DOHH2 (cell line): ENCODE measurements around the gene ANKRD33.

Source experiments
- CTCF ChIP-seq: fragments of 200-600 bp; sonication (generic); IDR thresholded peaks from one replicate; pipeline ENCODE4 v1.5.1; 2014; ENCODE audit warnings: antibody characterized with exemption, mild to moderate bottlenecking, low read depth, low read length; ENCODE audit not compliant: poor library complexity, severe bottlenecking
- EZH2phosphoT487 ChIP-seq: fragments of 200-600 bp; sonication (generic); IDR thresholded peaks from 2 replicates; pipeline ENCODE4 v1.6.1; 2017; ENCODE audit warnings: borderline replicate concordance, mild to moderate bottlenecking, antibody characterized with exemption, low read length, moderate library complexity, mixed read lengths

- TF ChIP-seq CTCF (no peak), EZH2phosphoT487 (no peak)
These were observed 38.8 kb upstream of the ANKRD33 start for GRCh38 chr12:51848841-51849735.
